ENCODE data around the gene RETREG3. TPM values are rescaled to one million over a fixed set of nuclear protein-coding genes. Genes with fewer than 3 reads are reported as not detected.

RETREG3 gene
- 38.0 TPM for polyA plus RNA-seq (2013, experiment 1 of 4)
- 43.7 TPM for polyA plus RNA-seq (2013, experiment 2 of 4)
- polyA plus RNA-seq (2013, experiment 3 of 4): 22.5 TPM
- polyA plus RNA-seq (2013, experiment 4 of 4): 28.0 TPM

- Histone ChIP-seq H3K27me3 (ENCODE audit: control insufficient read depth, insufficient read depth, low read length, poor library complexity, severe bottlenecking) (no peaks in the 10 kb centered on the region), H3K4me3 (ENCODE audit: insufficient read depth, low read depth, low read length) (peak within 1 kb of the TSS; percentile 91), H3K36me3 (ENCODE audit: control insufficient read depth, insufficient read depth, low read length) (peaks cover 22% of the 10 kb centered on the region), H3K9me3 (ENCODE audit: control insufficient read depth, low read length) (no peaks in the 10 kb centered on the region), H3K4me1 (ENCODE audit: control insufficient read depth, insufficient read depth, low read length) (peaks cover 4% of the 10 kb centered on the region), H3K27ac (ENCODE audit: insufficient read depth, low read depth, low read length, poor library complexity, severe bottlenecking) (peak within 1 kb of the TSS; percentile 64)
- 0% methylated on average over 66 of the region's 66 CpGs for WGBS, 2 experiments
Measured at GRCh38 chr17:42609182-42609813, at the start of gene RETREG3, which contains the start of gene TUBG1. RETREG3 (minus strand) TSS chr17:42609374; CDS start chr17:42609324, 50 bp downstream. TUBG1 (plus strand) TSS chr17:42609683; CDS start chr17:42609738, 55 bp downstream.

- Histone ChIP-seq H3K9me3 (ENCODE audit: control insufficient read depth, low read length) (no peaks in the 10 kb centered on the region), H3K27ac (ENCODE audit: insufficient read depth, low read depth, low read length, poor library complexity, severe bottlenecking) (no peak overlapping the region), H3K4me3 (ENCODE audit: insufficient read depth, low read depth, low read length) (no peak overlapping the region), H3K36me3 (ENCODE audit: control insufficient read depth, insufficient read depth, low read length) (peaks cover 2% of the 10 kb centered on the region), H3K4me1 (ENCODE audit: control insufficient read depth, insufficient read depth, low read length) (peaks cover 9% of the 10 kb centered on the region), H3K27me3 (ENCODE audit: control insufficient read depth, insufficient read depth, low read length, poor library complexity, severe bottlenecking) (no peaks in the 10 kb centered on the region)
- WGBS, 2 experiments: 94 to 95% methylated on average over 9 of the region's 9 CpGs
Measured at GRCh38 chr17:42657824-42658588, 48.8 kb upstream of the RETREG3 start.

- Histone ChIP-seq H3K36me3 (ENCODE audit: control insufficient read depth, insufficient read depth, low read length) (no peaks in the 10 kb centered on the region), H3K27ac (ENCODE audit: insufficient read depth, low read depth, low read length, poor library complexity, severe bottlenecking) (no peak overlapping the region), H3K4me1 (ENCODE audit: control insufficient read depth, insufficient read depth, low read length) (peaks cover 9% of the 10 kb centered on the region), H3K27me3 (ENCODE audit: control insufficient read depth, insufficient read depth, low read length, poor library complexity, severe bottlenecking) (no peaks in the 10 kb centered on the region), H3K9me3 (ENCODE audit: control insufficient read depth, low read length) (no peaks in the 10 kb centered on the region), H3K4me3 (ENCODE audit: insufficient read depth, low read depth, low read length) (no peak overlapping the region)
- WGBS, 2 experiments: 83 to 88% methylated on average over 2 of the region's 2 CpGs
Measured at GRCh38 chr17:42655528-42655927, 46.4 kb upstream of the RETREG3 start.

GRCh38 chr17:42653179-42654124, 44.3 kb upstream of the RETREG3 start:
- 42 to 44% methylated on average over 41 to 42 of the region's 42 CpGs for WGBS, 2 experiments
- Histone ChIP-seq H3K27me3 (ENCODE audit: control insufficient read depth, insufficient read depth, low read length, poor library complexity, severe bottlenecking) (no peaks in the 10 kb centered on the region), H3K36me3 (ENCODE audit: control insufficient read depth, insufficient read depth, low read length) (no peaks in the 10 kb centered on the region), H3K27ac (ENCODE audit: insufficient read depth, low read depth, low read length, poor library complexity, severe bottlenecking) (peak overlapping the region; percentile 26), H3K9me3 (ENCODE audit: control insufficient read depth, low read length) (no peaks in the 10 kb centered on the region), H3K4me1 (ENCODE audit: control insufficient read depth, insufficient read depth, low read length) (peaks cover 9% of the 10 kb centered on the region), H3K4me3 (ENCODE audit: insufficient read depth, low read depth, low read length) (peak overlapping the region; percentile 23)

- Histone ChIP-seq H3K9me3 (ENCODE audit: control insufficient read depth, low read length) (no peaks in the 10 kb centered on the region), H3K27ac (ENCODE audit: insufficient read depth, low read depth, low read length, poor library complexity, severe bottlenecking) (no peak overlapping the region), H3K27me3 (ENCODE audit: control insufficient read depth, insufficient read depth, low read length, poor library complexity, severe bottlenecking) (no peaks in the 10 kb centered on the region), H3K36me3 (ENCODE audit: control insufficient read depth, insufficient read depth, low read length) (no peaks in the 10 kb centered on the region), H3K4me3 (ENCODE audit: insufficient read depth, low read depth, low read length) (no peak overlapping the region), H3K4me1 (ENCODE audit: control insufficient read depth, insufficient read depth, low read length) (peaks cover 9% of the 10 kb centered on the region)
- 95 to 96% methylated on average over 4 of the region's 4 CpGs for WGBS, 2 experiments
Measured at GRCh38 chr17:42651392-42651791, 42.2 kb upstream of the RETREG3 start.

- WGBS, 2 experiments: 95 to 96% methylated on average over 5 of the region's 5 CpGs
- no peak overlapping the region for H3K27ac ChIP-seq (ENCODE audit: insufficient read depth, low read depth, low read length, poor library complexity, severe bottlenecking)
- H3K4me1 ChIP-seq (ENCODE audit: control insufficient read depth, insufficient read depth, low read length): no peaks in the 10 kb centered on the region
- no peak overlapping the region for H3K4me3 ChIP-seq (ENCODE audit: insufficient read depth, low read depth, low read length)
- no peaks in the 10 kb centered on the region for H3K27me3 ChIP-seq (ENCODE audit: control insufficient read depth, insufficient read depth, low read length, poor library complexity, severe bottlenecking)
- no peaks in the 10 kb centered on the region for H3K9me3 ChIP-seq (ENCODE audit: control insufficient read depth, low read length)
- no peaks in the 10 kb centered on the region for H3K36me3 ChIP-seq (ENCODE audit: control insufficient read depth, insufficient read depth, low read length)
Measured at GRCh38 chr17:42647778-42648177, 38.6 kb upstream of the RETREG3 start.

- Histone ChIP-seq H3K27ac (ENCODE audit: insufficient read depth, low read depth, low read length, poor library complexity, severe bottlenecking) (no peak overlapping the region), H3K27me3 (ENCODE audit: control insufficient read depth, insufficient read depth, low read length, poor library complexity, severe bottlenecking) (no peaks in the 10 kb centered on the region), H3K36me3 (ENCODE audit: control insufficient read depth, insufficient read depth, low read length) (no peaks in the 10 kb centered on the region), H3K9me3 (ENCODE audit: control insufficient read depth, low read length) (no peaks in the 10 kb centered on the region), H3K4me1 (ENCODE audit: control insufficient read depth, insufficient read depth, low read length) (no peaks in the 10 kb centered on the region), H3K4me3 (ENCODE audit: insufficient read depth, low read depth, low read length) (no peak overlapping the region)
- 62 to 70% methylated on average over 2 of the region's 2 CpGs for WGBS, 2 experiments
Measured at GRCh38 chr17:42642336-42642735, 33.2 kb upstream of the RETREG3 start.

- no peaks in the 10 kb centered on the region for H3K9me3 ChIP-seq (ENCODE audit: control insufficient read depth, low read length)
- no peaks in the 10 kb centered on the region for H3K36me3 ChIP-seq (ENCODE audit: control insufficient read depth, insufficient read depth, low read length)
- no peaks in the 10 kb centered on the region for H3K27me3 ChIP-seq (ENCODE audit: control insufficient read depth, insufficient read depth, low read length, poor library complexity, severe bottlenecking)
- WGBS, 2 experiments: 96 to 97% methylated on average over 4 of the region's 4 CpGs
- H3K4me3 ChIP-seq (ENCODE audit: insufficient read depth, low read depth, low read length): no peak overlapping the region
- no peak overlapping the region for H3K27ac ChIP-seq (ENCODE audit: insufficient read depth, low read depth, low read length, poor library complexity, severe bottlenecking)
- no peaks in the 10 kb centered on the region for H3K4me1 ChIP-seq (ENCODE audit: control insufficient read depth, insufficient read depth, low read length)
Measured at GRCh38 chr17:42640121-42640520, 30.9 kb upstream of the RETREG3 start.

- H3K9me3 ChIP-seq (ENCODE audit: control insufficient read depth, low read length): no peaks in the 10 kb centered on the region
- no peaks in the 10 kb centered on the region for H3K4me1 ChIP-seq (ENCODE audit: control insufficient read depth, insufficient read depth, low read length)
- H3K4me3 ChIP-seq (ENCODE audit: insufficient read depth, low read depth, low read length): no peak overlapping the region
- H3K36me3 ChIP-seq (ENCODE audit: control insufficient read depth, insufficient read depth, low read length): no peaks in the 10 kb centered on the region
- no peak overlapping the region for H3K27ac ChIP-seq (ENCODE audit: insufficient read depth, low read depth, low read length, poor library complexity, severe bottlenecking)
- no peaks in the 10 kb centered on the region for H3K27me3 ChIP-seq (ENCODE audit: control insufficient read depth, insufficient read depth, low read length, poor library complexity, severe bottlenecking)
- 82 to 83% methylated on average over 6 of the region's 7 CpGs for whole genome bisulfite sequencing, 2 experiments
Measured at GRCh38 chr17:42639525-42640113, 30.4 kb upstream of the RETREG3 start.

All from ectodermal cell (in vitro differentiated cells).